ENCODE results near the gene GRM1. TPM values are rescaled to one million over a fixed set of nuclear protein-coding genes. Genes with fewer than 3 reads are reported as not detected.

GRM1 gene
- total RNA-seq, 1 donor from 2014 or later, result 0.79 TPM

GRCh38 chr6:146305092-146305491 is 276.2 kb downstream of the GRM1 start:
- peaks cover 35% of the 10 kb centered on the region for H3K4me1 Mint-ChIP-seq
- Histone ChIP-seq H3K79me2 (ENCODE audit: low read depth) (no peaks in the 10 kb centered on the region), H4K20me1 (ENCODE audit: low read depth) (no peaks in the 10 kb centered on the region), H3K27ac (no peak overlapping the region), H3K4me1 (peaks cover 6% of the 10 kb centered on the region), H3K27me3 (no peaks in the 10 kb centered on the region), H3K9me3 (ENCODE audit: low read depth) (no peaks in the 10 kb centered on the region), H3K36me3 (no peaks in the 10 kb centered on the region), H3K9ac (no peak overlapping the region), H3F3A (ENCODE audit: low read depth) (no peaks in the 10 kb centered on the region), H3K4me3 (no peak overlapping the region), H3K4me2 (no peak overlapping the region), H2AFZ (replicated peaks) (no peak overlapping the region)
- H3K9me3 Mint-ChIP-seq, result no peaks in the 10 kb centered on the region
- H3K27ac Mint-ChIP-seq, result no peak overlapping the region
- DNase-seq (ENCODE audit: low spot score), result peak; percentile 17
- TF ChIP-seq CTCF (IDR thresholded peaks at IDR 0.05) (no peak), EZH2phosphoT487 (IDR thresholded peaks at IDR 0.05) (no peak), EZH2 (IDR thresholded peaks at IDR 0.05) (no peak)
- no peak overlapping the region for H3K4me3 Mint-ChIP-seq
- H3K36me3 Mint-ChIP-seq, result peaks cover 2% of the 10 kb centered on the region
- peaks cover 4% of the 10 kb centered on the region for H3K27me3 Mint-ChIP-seq (ENCODE audit: insufficient read depth, low read depth)

GRCh38 chr6:146305951-146306350 is 277.1 kb downstream of the GRM1 start:
- H3K4me3 ChIP-seq, result no peak overlapping the region
- DNase-seq (ENCODE audit: low spot score), result no peak
- no peak overlapping the region for H2AFZ ChIP-seq (replicated peaks)
- peaks cover 2% of the 10 kb centered on the region for H3K36me3 Mint-ChIP-seq
- H3K79me2 ChIP-seq (ENCODE audit: low read depth), result no peaks in the 10 kb centered on the region
- H3K27me3 ChIP-seq, result no peaks in the 10 kb centered on the region
- no peaks in the 10 kb centered on the region for H3F3A ChIP-seq (ENCODE audit: low read depth)
- no peaks in the 10 kb centered on the region for H3K36me3 ChIP-seq
- H3K4me1 ChIP-seq, result peaks cover 6% of the 10 kb centered on the region
- no peak for TF ChIP-seq EZH2 (IDR thresholded peaks at IDR 0.05)
- TF ChIP-seq EZH2phosphoT487 (IDR thresholded peaks at IDR 0.05), result no peak
- TF ChIP-seq CTCF (IDR thresholded peaks at IDR 0.05), result no peak
- no peak overlapping the region for H3K27ac ChIP-seq
- H3K4me3 Mint-ChIP-seq, result no peak overlapping the region
- no peaks in the 10 kb centered on the region for H3K9me3 ChIP-seq (ENCODE audit: low read depth)
- H4K20me1 ChIP-seq (ENCODE audit: low read depth), result no peaks in the 10 kb centered on the region
- H3K4me2 ChIP-seq, result no peak overlapping the region
- no peak overlapping the region for H3K27ac Mint-ChIP-seq
- peaks cover 4% of the 10 kb centered on the region for H3K27me3 Mint-ChIP-seq (ENCODE audit: insufficient read depth, low read depth)
- H3K4me1 Mint-ChIP-seq, result peaks cover 31% of the 10 kb centered on the region
- H3K9me3 Mint-ChIP-seq, result no peaks in the 10 kb centered on the region
- no peak overlapping the region for H3K9ac ChIP-seq

- Histone ChIP-seq H4K20me1 (ENCODE audit: low read depth) (no peaks in the 10 kb centered on the region), H3K4me1 (no peaks in the 10 kb centered on the region), H3F3A (ENCODE audit: low read depth) (no peaks in the 10 kb centered on the region), H3K9me3 (ENCODE audit: low read depth) (no peaks in the 10 kb centered on the region), H3K9ac (no peak overlapping the region), H3K79me2 (ENCODE audit: low read depth) (no peaks in the 10 kb centered on the region), H2AFZ (replicated peaks) (no peak overlapping the region), H3K36me3 (no peaks in the 10 kb centered on the region), H3K4me3 (no peak overlapping the region), H3K27me3 (no peaks in the 10 kb centered on the region), H3K4me2 (no peak overlapping the region), H3K27ac (no peak overlapping the region)
- no peak for TF ChIP-seq CTCF (IDR thresholded peaks at IDR 0.05)
- no peak for TF ChIP-seq EZH2phosphoT487 (IDR thresholded peaks at IDR 0.05)
- no peak for TF ChIP-seq EZH2 (IDR thresholded peaks at IDR 0.05)
- no peaks in the 10 kb centered on the region for H3K36me3 Mint-ChIP-seq
- H3K27ac Mint-ChIP-seq, result no peak overlapping the region
- peaks cover 1% of the 10 kb centered on the region for H3K4me1 Mint-ChIP-seq
- no peak overlapping the region for H3K4me3 Mint-ChIP-seq
- peaks cover 4% of the 10 kb centered on the region for H3K27me3 Mint-ChIP-seq (ENCODE audit: insufficient read depth, low read depth)
- peaks cover 2% of the 10 kb centered on the region for H3K9me3 Mint-ChIP-seq
- DNase-seq (ENCODE audit: low spot score), result no peak
Measured at GRCh38 chr6:146310628-146311027, 281.8 kb downstream of the GRM1 start.

All from neural progenitor cell (in vitro differentiated cells).